HG02970 (cell line): ENCODE measurements around the gene METRN.
"Not testable (repeated sequence)": the region's sequence is repeated elsewhere in the genome, so short reads cannot be mapped to it uniquely, and the experiment has no call there.

Experiments
- ATAC-seq: cut with Tn5 transposase; IDR thresholded peaks from one replicate; pipeline ENCODE4 v1.9.1; 2021; ENCODE audit warnings: mild to moderate bottlenecking, moderate library complexity, moderate number of reproducible peaks; ENCODE audit not compliant: unreplicated experiment, low FRiP score

Gene METRN

DNA sequence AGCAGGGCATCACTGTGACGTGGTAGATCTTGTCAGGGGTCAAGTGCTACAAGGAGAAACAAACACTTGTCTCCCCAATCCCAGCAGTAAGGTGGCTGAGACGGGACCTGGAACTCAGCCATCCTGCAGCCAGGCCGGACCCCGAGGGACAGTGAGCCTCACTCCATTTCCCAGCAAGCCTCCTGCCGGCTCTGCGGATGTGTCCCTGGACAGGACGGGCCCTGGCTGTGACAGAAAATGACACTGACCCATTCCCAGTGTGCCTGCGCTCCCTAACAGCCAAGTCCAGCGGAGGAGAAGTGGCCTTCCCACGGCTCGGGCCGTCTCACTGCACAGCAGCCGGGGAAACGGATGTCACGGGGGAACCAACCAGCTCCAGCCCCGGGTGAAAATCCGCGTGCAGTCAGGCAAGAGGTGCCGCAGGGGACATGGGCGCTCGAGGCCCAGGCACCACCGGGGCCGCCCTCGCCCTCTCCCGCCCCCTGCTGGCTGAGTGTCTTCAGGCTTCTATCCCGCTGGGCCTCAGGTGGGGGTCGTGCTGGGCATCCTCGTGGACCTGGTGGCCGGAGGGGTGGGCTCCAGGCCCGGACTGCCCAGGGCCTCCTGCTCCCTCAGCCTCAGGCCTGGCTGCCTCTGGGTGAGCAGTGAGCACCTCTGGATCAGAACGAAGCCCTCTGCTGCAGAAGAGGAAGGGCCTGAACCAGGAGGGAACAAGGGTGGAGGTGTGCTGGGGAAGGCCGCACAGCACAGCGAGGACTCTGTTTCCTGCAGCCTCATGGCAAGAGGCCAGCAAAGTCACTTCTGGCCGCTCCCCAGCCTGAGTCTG is 18.7 kb downstream of the METRN start:
- no peak for ATAC-seq

DNA sequence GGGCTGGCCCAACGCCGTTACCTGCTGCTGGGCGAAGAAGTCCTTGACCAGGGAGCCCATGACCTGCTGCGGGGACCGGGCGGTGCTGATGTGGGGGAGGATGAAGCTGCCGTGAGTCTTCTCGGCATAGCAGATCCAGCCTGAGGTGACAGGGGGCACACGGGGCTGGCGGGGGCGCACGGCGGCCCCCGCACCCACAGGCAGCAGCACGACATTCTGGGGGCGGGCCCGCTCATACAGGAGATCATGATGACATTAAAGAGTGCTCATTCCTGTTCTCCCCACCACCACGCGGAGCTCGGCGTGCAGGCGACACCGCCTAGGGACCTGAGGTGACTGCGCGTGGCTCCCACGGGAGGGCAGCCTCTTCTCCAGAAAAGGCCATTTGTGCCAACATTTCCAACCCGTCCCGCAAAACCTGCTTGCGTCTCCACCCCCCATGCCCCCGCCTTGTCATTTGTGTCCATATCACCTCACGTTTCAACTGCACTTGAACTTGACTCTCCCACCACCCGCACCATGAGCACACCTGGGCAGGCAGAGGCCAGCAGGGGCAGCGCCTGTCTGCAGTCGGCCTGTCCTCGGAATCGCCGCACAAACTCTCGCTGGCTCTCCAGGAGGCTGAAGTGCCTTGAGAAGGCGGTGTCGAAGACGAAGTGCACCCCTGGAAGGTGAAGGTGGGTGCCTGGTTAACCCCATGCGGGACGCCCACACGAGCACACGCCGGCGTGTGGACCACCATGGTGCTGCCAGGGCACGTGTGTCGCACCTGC is 19.5 kb downstream of the METRN start:
- no peak for ATAC-seq

DNA sequence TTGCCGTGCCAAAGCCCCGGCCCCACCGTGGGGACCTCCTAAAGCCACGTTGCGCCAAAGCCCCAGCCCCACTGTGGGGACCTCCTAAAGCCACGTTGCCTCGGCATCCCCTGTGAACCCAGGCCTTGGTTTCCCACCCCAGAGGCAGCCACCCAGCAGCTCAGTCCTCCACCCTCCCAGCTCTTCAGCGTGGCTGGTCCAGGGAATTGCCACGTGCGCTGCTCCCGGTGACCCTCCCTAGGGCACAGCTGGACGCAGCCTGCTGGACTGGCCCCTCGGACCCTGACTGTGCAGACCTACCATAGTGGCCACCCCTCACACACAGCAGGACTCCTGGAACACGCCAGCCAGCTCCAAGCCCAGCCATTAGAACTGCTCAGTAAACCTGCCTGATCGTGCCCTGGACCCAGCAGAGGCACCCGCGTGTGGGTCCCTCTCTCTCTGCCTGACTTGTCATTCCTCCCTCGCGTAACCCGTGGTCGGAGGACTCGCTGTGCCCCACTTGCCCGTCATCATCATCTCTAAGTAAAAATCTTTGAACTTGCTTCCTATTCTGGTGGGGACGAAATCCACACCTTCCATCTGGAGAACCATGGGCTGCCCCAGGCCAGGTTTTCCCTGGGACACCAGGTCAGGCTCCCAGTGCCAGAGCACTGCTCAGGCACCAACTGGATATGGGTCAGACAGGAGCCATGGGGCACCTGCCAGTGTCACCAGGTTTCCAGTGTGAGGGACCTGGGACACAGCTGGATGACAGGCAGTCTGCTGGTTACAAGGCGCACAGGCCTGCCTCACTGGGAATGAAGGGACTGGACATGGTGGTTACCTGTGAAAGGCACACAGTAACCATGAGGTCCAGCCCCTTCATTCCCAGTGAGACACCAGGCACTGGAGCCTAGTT is 20.3 kb downstream of the METRN start:
- no peak for ATAC-seq

DNA sequence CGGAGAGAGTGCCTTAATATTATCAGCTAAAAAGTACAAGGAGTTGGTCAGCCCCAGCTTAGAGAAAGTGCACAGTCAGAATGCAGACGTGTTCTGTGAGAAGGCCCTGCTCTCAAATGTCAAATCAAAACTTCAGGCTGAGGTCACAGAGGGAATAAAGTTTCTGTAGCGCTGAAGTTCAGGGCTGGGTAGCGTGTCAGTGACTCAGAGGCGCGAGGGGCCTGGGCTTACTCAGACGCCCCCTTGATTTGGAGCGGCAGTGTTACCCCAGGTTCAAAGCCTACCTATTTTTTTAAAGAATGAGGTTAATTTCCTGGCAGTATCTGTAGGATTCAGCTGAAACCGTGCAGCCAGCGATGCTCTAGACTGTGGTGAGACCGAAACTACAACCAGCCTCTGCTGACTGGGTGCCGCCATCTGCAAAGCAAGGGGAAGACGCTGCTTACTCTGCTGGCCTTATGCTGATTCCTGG is 21.1 kb downstream of the METRN start:
- no peak for ATAC-seq

DNA sequence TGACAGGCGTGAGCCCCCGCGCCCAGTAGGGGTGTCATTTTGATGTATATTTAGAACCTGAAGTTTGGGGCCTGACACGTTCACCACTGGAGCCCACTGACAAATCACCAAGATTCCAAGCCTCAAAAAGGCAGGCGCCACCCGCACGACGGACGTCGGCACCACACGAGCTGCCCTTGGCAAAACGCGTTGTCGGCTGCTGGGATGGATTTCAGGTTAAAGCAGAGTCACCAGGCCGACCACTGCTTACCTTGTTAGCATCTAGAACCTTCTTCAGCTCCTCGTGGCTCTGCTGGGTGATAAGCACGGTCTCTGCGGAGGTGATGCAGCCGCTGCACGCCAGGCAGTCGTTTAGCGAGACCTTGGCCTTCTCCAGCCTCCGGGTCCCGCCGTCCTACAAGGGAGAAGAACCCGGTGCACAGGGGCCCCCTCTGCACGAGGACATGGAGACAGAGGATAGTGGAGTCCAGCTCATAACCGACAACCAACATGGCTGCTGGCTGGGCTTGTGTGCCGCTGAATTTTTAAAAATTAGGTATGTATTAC is 22.1 kb downstream of the METRN start:
- no peak for ATAC-seq

DNA sequence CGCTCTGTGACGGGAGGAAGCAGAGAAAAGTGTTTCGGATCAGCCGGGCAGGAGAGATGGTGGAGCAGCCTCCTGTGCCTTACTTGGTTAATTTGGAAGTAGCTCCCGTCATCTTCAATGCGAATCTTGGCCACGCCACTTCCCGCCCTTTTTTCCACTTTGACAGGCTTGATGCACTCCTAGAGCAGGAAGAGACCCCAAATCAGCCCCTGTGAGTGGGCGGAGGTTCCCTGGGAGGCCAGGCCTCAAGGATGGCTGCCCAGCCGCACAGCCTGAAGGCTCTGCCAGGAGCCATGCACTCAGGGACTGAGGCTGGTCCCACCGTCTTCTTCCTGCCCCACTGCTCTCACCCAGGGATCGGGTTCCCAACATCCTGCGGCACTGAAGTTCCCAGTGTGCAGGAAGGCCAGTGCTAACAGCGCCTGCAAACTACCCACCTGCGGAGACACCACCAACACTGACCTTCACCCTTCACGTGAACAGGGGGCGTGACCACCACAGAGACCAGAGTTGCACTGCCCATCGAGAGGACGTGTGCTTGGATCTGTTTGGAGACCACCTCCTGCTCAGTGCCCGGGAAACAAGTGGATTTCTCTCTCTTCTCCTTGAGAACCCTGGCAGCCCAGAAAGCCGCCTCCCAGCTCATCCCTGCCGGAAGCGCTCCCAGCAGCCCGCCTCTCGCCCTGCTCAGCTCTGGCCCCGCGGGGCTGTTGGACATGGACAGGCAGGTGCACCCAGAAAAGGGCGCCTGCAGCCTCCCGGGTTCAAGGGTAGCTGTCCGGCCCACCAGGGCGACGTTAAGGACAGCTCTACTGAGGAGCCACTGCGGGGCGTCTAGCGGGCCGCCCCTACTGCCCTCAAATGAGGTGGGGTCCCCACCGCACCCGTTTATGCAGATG is 24.9 kb downstream of the METRN start:
- ATAC-seq: no peak

DNA sequence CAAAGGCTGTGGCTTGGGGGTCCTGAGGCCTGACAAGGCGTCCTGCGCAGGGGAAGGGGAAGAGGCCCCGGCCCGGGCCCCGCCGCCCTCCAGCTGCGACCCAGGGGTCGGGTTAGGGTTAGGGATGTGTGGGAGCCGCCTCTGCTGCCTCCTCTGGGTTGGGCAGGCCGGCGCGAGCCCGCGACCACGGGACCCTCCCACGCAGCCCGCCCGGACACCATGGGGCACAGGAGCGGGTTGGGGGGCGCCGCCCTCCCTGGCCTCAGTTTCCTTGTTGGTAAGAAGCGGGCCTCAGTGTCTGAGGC is 25.5 kb downstream of the METRN start:
- ATAC-seq: peak; percentile 9

DNA sequence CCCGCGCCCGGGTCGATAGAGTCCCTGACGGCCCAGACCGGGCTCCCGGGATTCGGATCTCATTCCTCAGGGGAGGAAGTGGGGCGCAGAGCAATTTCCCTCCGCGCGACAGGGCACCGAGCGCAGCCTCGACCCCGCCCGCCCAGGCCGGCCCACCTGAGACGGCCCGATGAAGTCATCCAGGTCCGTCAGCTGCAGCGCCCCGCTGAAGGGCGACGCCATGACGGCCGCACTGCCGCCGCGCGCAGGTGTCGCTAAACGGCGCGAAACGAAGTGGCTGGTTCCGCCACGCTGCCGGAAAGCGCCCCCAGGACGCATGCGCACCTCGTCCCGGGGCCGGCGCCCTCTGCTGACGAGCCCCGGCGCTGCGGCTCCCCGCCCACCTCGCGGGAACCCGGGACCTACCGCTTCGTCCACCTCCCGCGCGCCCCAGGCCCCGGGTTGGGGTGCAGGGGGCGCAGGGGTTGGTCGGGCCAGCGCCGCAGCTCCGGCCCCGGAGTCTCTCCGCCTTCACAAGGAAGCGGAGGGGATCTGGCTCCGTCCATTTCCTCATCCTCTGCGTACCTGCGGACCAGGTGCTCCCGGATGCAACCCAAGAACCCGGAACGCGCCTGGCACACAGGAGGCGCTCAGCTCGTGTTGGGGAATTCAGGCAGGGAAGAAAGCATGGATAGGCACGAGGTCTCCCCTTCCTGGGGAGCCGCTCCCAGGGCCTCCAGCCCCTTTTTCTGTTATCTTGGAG is 26.0 kb downstream of the METRN start, which contains the start of gene CIAO3:
Gene CIAO3, minus strand, starts transcription at position 234 of the 742 bp plus-strand sequence. Its CDS starts 12 bp downstream, at position 222.
- ATAC-seq: peak; percentile 93

DNA sequence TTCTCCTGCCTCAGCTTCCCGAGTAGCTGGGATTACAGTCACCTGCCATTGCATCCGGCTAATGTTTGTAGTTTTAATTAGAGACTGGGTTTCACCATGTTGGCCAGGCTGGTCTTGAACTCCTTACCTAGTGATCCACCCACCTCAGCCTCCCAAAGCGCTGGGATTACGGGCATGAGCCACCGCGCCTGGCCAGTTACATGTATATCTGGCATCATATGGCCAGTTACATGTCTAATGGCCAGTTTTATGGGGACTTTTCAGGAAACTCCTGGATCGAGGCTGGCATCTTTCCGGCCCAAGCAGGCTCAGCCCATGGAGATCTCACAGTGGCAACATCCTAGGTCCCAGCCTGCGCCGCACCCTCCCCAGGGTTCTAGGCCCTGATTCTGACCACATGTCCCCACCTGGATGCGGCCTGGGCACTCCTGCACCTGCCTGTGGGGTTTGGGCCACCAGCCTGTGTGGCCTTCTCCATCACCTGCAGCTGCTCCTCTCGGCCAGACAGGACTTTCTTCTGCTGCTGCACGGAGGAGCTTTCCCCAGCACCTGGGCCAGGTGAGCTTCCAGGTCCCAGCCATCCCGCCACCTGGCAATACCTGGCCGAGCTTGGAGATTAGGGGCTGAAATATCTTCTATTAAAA is 27.2 kb downstream of the METRN start:
- ATAC-seq: no peak

DNA sequence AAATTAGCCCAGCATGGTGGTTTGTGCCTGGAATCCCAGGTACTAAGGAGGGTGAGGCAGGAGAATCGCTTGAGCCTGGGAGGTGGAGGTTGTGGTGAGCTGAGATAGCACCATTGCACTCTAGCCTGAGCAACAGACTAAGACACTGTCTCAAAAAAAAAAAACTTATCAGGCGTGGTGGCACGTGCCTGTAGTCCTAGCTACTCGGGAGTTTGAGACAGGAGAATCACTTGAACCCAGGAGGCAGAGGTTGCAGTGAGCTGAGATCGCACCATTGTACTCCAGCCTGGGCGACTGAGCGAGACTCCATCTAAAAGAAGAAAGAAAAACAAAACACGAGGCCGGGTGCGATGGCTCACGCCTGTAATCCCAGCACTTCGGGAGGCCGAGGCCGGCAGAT is 28.0 kb downstream of the METRN start:
- ATAC-seq: not testable (repeated sequence)

DNA sequence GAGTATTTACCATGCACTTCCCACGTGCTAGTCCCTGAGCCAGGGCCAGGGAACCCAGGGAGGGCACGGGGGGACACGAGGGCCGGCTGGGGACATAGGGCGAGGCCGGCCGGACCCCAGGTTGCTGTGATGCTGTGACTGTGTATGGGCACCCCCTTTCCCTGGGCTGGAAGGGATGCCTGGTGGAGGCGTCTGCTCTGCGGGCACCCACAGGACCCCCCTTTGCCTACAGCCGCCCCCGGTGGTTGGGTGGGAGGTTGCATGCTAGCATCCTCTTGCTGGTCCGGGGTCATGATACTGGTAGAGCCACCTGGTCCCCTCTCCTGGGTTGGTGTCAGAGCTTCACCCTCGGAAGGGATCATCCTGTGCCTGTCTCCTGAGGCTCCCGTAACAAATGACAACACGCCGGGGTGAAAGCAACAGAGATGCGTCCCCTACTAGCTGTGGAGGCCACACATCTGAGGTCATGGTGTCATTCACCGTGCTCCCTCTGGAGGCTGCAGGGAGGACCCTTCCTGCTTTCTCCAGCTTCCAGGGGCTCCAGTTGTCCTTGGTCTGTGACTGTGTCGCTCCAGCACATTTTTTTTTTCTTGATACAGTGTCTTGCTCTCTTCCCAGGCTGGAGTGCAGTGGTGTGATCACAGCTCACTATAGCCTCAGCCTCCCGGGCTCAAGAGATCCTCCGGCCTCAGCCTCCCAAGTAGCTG is 29.0 kb downstream of the METRN start:
- ATAC-seq: no peak

DNA sequence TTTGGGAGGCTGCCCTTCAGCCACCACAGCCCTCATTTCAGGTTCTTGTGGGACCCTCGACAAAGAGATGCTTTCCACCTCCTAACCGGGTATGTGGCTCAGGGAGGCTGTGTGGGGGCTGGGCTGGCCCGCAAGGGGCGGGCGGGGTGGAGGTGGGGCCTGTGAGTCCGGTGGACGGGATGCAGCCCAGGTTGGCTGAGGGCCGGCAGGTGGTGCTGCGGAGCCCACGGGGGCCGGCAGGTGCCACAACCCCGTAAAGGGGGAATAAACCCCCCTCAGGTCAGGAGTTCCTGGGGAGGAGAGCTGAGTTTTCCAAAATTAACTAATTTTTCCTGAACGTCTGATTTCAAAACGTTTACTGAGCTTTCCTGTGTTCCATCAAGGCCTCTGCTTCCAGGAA is 30.8 kb downstream of the METRN start:
- ATAC-seq: no peak

DNA sequence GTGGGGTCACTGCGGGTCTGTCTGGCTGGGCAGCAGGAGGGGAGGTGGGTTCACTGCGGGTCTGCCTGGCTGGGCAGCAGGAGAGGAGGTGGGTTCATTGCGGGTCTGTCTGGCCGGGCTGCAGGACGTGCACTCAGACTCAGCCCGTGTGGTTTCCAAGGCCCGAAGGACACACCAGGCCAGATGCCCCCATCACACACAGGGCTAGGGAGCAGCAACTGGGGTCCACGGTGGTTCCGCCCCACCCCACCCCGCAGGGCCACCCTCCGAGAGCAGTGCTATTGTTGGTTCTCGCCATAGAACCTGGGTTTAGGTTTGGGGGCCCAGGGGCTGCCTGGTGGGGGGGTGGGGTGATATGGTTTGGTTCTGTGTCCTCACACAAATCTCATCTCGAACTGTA is 31.7 kb downstream of the METRN start:
- no peak for ATAC-seq

DNA sequence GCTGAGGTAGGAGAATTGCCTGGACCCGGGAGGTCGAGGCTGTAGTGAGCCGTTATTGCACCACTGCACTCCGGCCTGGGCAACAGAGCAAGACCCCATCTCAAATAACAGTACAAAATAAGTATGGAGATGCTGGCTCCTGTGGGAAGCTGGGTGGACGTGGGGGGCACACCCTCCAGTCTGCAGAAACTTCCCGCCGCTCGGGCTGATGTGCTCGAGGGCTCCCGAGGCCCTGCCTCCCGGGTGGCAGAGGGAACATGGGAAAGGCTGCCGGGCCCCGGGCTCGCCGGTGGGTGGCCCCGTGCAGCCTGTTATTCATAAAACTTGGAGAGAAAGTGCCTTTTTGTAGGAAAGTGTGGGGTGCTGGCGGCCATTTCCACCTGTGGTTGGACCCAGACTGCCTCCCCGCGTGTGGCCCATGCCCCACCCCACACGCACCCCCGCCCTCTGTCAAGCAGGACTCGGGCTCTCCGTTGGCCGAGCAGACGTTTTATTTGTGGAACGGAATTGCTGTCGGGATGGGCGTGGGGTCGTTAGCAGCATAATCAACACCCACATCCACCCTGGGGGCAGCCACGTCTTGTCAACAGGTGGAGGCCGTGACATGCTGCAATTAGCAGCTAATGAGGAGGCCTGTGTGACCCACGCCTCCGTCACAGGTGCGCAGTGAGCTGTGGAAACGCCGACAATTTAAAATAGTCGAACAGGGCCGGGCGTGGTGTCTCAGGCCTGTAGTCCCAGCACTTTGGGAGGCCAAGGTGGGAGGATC is 33.2 kb downstream of the METRN start:
- ATAC-seq: no peak

DNA sequence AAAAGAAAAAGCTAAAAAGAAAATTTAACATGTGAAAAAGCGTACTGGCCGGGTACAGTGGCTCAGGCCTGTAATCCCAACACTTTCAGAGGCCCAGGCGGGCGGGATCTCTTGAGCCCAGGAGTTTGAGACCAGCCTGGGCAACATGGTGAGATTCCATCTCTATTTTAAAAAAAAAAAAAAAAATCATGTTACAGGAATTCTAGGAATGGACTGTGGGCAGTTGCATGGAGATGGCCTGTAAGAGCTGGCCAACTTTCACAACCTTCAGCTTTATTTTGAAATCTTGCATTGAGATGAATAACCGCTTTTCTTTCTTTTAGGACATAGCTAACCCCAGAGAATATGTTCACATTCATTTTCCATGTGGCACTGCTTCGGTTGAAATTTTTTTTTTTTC is 34.1 kb downstream of the METRN start:
- no peak for ATAC-seq

DNA sequence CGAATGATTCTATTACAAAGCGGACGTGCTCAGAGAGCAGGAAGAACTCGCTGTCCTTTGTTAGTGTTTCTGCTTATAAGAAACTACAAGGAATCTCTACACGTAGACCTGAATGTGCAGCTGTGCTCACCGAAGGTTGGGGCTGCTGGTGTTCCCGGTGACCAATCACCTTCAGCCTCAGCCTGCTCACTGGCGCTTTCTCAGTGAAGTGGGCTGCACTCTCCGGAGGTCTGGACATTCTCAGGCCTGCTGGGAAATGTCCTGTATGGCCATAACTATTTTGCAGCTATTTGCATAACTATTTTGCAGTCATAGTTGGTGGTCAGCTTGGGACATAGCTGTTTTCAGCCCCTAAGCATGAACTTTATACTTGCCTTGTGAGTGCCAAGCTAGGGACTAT is 35.6 kb downstream of the METRN start:
- ATAC-seq: no peak
